ENCODE data around the gene DSC1.
"Not testable (repeated sequence)": the region's sequence is repeated elsewhere in the genome, so short reads cannot be mapped to it uniquely, and the experiment has no call there.

DSC1 gene

DNA sequence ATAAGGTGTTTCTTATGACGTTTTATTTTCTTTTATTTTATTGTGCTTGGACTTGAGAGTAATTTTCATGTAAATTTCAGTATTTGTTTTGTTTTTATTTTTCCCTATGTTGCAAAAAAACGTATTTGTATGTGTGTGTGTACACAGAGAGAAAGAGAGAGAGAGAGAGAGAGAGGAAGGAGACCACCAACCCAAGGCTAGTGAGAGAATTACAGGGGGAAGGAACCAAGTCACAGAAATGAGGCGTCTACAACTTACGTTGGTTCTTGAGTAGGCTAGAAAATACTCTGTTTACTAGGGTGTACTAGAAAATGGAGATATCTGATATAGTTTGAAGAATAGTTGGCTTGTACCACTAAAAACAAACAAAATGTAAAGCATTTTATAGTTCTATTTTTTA, 7.7 kb upstream of the DSC1 start:
- DNase-seq = no peak

DNA sequence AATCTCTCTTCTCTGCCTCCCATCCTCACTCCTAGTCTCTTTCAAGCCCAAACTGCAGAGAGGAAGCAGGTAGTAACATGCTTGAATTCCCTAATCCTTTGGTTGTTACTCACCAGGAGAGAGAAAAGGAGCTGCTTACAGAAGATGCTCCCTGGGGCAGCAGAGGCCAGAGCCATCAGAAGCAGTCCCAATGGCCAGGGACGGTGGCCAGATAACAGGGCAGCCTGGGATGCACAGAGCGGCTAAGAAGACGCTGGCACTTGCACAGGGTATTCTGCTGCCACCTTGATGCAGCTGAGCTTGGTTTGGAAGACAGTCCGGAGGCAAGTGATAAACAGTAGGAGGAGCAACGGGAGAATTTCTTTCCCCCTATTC, 250 bp downstream of the DSC1 start:
- DNase-seq = no peak

DNA sequence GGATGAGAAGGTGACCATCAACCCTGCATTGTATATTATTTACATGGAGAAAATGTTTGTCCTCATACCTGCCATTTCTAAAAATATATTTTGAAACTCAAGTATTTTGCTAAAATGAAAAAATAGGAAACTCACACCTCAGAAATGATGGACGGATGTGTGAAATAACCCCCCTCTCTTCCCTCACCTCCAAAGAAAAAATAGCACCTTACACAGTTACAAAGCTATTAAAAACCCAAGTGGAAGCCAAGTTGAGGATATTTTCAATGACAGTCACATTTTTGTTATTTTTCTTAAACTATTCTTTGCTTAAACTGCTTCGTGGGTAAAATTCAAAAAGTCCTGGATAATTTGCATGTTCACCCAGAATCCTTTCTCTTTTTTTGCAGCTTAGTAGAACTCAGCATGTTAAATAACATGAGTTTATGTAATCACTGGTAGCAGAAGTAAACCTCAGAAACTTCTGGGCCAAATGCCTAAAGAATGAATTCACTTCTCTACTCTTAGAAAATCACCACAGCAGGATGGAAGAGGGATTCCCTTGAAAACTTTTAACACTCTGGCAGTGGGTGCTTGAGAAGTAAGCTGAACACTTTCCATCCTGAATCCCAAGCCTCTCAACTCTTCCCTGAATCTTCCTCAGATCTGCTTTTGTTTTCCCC, 768 bp downstream of the DSC1 start:
- no peak for DNase-seq

- no peak for DNase-seq
Observed at GRCh38 chr18:31156821-31157763, 5.6 kb downstream of the DSC1 start.

GRCh38 chr18:31155498-31155897, 7.2 kb downstream of the DSC1 start:
- DNase-seq = no peak

DNA sequence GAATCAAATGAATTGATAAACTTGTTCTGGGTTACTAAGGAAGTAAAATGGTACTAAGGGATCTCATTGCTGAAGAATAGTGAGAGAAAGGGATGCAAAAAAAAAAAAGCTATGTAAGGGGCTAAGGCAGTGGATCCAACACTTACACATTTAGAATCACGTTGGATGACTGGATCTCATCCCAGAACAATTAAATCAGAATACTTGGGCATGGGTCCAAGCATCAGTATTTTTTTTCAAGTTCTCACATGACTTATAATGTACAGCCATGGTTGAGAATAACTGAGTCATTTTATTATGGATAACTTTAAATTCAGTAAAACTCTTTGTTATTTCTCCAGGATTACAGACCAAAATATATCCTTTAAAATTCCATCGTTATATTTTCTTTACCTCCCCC, 8.5 kb downstream of the DSC1 start:
- DNase-seq = no peak

GRCh38 chr18:31149351-31149750, 13.3 kb downstream of the DSC1 start:
- DNase-seq = no peak

GRCh38 chr18:31148600-31148999, 14.1 kb downstream of the DSC1 start:
- DNase-seq = no peak

- no peak for DNase-seq
Observed at GRCh38 chr18:31146809-31147208, 15.8 kb downstream of the DSC1 start.

DNA sequence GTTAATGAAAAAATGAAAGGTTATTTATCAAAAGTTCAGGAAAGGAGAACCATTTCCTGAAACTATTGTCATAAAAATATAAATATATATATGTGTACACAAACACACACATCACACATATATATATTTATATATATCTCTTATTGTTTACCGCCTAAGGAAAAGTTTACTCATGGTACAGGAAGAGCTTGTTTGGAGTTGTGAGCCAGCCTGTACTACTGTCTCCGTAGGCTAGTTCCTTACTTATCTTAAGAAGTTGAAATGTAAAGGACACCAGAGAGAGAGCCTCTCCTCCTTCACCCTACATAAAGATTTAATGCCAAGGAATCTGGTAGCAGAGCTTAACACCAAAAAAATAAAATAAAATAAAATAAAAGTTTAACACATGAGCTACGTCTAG, 19.6 kb downstream of the DSC1 start:
- no peak for DNase-seq

DNA sequence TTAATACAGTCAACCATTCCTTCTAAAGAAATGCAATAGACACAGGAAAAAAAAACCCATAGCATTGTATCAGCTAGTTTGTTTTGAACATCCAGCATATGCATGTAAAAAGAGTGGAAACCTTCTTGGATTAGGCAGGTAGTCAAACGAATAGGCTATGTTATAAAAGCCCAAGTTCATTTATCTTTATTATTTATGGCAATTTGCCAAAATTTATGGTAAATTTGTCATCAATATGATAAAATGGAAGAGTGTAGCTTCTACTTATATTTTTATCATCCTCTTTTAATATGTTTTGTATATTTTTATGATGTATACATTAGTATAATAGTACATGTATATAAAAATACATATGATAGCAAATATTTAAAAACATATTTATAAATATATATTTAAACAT, 23.9 kb downstream of the DSC1 start:
- no peak for DNase-seq

DNA sequence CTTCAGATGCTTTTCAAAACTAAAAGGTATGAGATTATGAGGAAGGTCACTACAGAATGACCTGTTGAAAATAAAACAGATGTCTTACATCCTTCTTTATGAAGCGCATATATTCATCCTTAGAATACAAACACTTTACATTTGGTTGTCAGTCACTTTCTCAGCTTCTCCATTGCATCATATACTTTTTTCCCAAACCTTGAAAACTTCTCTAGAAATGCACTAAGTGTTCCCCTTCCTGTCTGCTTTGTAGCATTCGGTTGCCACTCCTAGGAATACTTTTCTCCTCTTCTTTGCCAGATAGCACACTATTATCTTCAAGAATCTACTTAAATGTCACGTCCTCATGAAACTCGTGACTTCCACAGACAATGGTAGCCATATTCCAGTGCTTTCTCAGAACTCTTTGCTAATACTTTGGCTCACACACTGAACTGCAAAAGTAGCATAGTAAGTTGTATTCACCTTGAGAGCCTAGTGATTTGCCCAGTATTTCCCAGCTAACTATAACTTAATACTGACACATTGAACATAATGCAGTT, 27.6 kb downstream of the DSC1 start:
- DNase-seq = no peak

DNA sequence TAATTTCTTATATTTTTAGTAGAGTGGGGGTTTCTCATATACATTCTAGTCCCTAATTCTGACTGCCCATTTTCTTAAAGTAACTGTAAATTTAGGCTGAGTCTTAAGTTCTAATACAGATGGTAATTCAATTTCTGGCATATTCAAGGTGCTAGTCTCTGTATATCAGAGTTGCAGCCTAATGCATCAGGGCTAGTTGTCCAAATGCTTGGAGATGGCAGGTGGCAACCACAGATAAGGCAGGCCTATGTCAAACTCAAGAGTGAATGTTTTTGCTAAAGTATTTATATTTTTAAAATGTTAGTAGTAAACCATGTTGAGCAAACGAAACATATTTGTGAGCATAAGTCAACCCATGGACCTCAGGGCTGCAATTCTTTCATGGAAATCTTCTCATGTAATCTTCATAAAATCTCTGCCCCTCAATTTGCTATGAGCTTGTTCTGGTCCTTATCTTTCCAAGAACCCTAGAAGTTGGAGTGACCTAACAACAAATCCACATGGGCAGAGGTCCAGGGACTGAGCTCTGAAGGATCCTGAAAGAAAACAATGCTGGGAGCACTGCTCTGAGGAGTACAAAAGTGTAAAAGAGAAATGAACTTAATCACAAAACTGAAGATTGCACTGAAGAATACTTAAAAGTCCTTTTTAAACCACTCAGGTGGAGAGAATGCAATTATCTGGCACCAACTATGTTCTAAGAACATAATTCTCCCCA, 33.1 kb downstream of the DSC1 start:
- DNase-seq = no peak

- DNase-seq = no peak
Observed at GRCh38 chr18:31125878-31126277, 36.8 kb downstream of the DSC1 start.

- not testable (repeated sequence) for DNase-seq
Observed at GRCh38 chr18:31123125-31123524, 39.5 kb downstream of the DSC1 start.

DNA sequence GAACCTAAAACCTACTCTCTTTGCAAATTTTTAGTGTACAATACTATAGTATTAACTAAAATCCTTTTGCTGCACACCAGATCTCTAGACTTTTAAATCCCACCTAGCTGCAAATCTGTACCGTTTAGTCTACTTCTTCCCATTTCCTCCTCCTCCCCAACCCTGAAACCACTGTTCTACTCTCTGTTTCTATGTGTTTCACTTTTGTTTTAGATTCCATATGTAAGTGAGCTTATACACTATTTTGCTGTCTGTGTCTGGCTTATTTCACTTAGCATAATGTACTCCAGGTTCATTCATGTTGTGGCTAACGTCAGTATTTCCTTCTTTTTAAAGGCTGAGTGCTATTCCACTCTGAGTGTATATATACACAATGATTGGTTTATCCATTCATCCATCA, 42.1 kb downstream of the DSC1 start:
- no peak for DNase-seq

GRCh38 chr18:31116853-31117595, 45.6 kb downstream of the DSC1 start:
- no peak for DNase-seq

DNA sequence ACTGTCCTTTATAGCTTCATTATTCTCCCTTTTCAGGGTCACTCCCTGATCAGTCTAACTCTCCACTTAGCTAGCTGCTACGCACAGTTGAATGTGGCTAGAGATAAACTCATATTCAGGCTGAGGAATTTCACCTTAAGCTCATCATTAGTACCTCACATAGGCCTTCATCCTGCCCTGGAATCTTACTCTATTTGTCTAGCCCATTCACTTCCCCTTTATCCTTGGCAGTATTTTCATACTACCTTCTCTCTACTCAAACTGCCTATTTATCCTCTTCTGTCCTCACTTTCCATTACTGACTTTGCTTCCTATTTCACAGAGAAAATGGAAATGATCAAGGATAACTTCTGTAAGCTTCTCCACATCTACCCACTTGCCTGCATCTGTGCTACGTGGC, 49.9 kb downstream of the DSC1 start:
- DNase-seq = no peak

DNA sequence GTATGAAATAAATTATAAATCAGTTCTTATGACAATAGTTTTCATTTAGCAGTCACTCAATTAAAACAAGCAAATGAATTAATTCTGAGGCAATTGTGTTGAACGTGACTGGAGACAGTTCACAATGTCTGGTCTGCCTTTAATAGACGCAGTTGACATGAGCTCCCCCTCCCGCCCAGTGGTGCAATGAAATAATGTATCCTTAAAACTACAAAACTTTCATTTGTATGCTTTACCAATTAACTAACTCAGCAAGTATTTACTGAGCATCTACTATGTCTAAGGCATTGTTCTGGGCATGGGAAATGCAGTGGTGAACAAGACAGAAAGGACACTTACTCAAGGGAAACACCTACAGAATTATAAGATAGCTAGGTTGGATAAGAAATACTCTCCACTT, 56.9 kb downstream of the DSC1 start:
- DNase-seq = no peak

DNA sequence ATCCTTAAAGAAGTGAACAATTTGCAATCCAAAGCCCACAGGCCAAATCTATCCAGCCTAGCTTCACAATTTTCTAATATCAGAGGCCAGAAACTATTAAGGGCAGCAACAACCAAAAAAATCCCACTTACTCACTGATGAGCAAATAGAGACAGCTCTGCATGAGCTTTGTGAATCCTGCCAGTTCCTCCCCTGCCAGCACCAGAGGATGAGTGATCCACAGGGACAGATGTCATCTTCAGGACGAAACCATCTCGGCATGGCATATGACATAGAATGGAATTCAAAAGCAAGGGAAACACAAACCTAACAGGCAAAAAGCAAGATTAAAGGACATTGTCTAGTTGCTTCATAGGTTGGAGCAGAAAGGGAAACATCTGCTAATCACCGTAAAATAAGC, 58.2 kb downstream of the DSC1 start:
- no peak for DNase-seq

DNA sequence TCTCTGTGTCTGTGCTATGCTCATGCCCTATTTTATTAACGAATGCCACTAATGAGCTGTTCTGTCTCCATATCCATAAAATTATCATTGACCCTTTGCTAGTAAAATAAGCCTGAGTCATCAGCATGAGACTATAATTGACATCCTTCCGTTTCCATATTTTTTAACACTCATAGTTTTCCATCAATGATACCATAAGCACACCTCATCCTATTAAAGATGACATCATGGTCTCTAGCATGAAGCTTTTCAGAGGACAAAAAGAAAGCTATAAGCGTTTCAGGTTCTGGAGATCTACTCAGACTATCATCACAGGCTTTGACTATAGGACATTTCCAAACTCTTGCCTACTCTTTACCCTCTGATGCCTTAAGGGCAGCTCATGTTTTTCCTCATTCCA, 59.2 kb downstream of the DSC1 start:
- DNase-seq = no peak

GRCh38 chr18:31102941-31103340, 59.7 kb downstream of the DSC1 start:
- DNase-seq = no peak

All from NCI-H1930 (cell line).